Panc1 (cell line): ENCODE data around the gene FBXO27. TPM values are rescaled to one million over a fixed set of nuclear protein-coding genes. Genes with fewer than 3 reads are reported as not detected.

Experiments
- ATAC-seq: fragments of 200-7000 bp; cut with Tn5 transposase; 2 replicates; pipeline ENCODE4 v1.9.1; 2020; ENCODE audit warnings: mild to moderate bottlenecking, moderate library complexity
- BruUV-seq: library from RNA; stranded (reverse); fragments of 400-500 nt; replicated peaks from 2 replicates; lab custom pipeline; 2021; lab: Mats Ljungman, UMichigan
- CTCF ChIA-PET: fragments of 300-600 bp; sonication (Branson Sonifier 250); formaldehyde crosslinking; loops from one replicate; lab custom pipeline; 2022; ENCODE audit warnings: antibody characterized with exemption; lab: Charles Lee
- POLR2A ChIA-PET: fragments of 300-600 bp; sonication (Branson Sonifier 250); formaldehyde crosslinking; loops from one replicate; lab custom pipeline; 2022; ENCODE audit warnings: antibody characterized with exemption; lab: Charles Lee
- DNase-seq: peaks from one replicate; pipeline ENCODE4 v3.0.0-alpha.2; 2010; ENCODE audit warnings: low read depth, low spot score
- H3K27ac ChIP-seq: 2 replicates; pipeline ENCODE4 v1.5.1; 2011; ENCODE audit warnings: mild to moderate bottlenecking, low read length, inconsistent platforms
- H3K27me3 ChIP-seq: fragments of 200-500 bp; sonication (Bioruptor generic); 2 replicates; pipeline ENCODE4 v1.6.0; 2014; ENCODE audit warnings: low read length, inconsistent platforms; ENCODE audit not compliant: control insufficient read depth, insufficient read depth
- H3K36me3 ChIP-seq: fragments of 200-500 bp; sonication (Bioruptor generic); 2 replicates; pipeline ENCODE4 v1.5.1; 2014; ENCODE audit warnings: inconsistent platforms, mild to moderate bottlenecking, low read length, moderate library complexity; ENCODE audit not compliant: control insufficient read depth, insufficient read depth
- H3K4me1 ChIP-seq: 2 replicates; pipeline ENCODE4 v1.5.1; 2011; ENCODE audit warnings: inconsistent platforms, mild to moderate bottlenecking, low read length, moderate library complexity; ENCODE audit not compliant: control insufficient read depth, insufficient read depth
- H3K4me3 ChIP-seq, 2 experiments: 2 replicates each; pipeline ENCODE4 v1.5.1; 2011 to 2012; ENCODE audit warnings: low read depth in 2 of 2, low read length in 2 of 2, mild to moderate bottlenecking in 2 of 2, inconsistent platforms in 1 of 2, moderate library complexity in 1 of 2
- H3K9me3 ChIP-seq: fragments of 200-500 bp; sonication (Bioruptor generic); 2 replicates; pipeline ENCODE4 v1.5.1; 2014; ENCODE audit warnings: low read depth, mild to moderate bottlenecking, inconsistent platforms, low read length, moderate library complexity; ENCODE audit not compliant: control insufficient read depth, insufficient read depth
- POLR2AphosphoS5 ChIP-seq: IDR thresholded peaks from 2 replicates; pipeline ENCODE4 v1.6.1; 2012; ENCODE audit warnings: mild to moderate bottlenecking, low read depth, low read length, moderate library complexity
- SIN3A ChIP-seq: IDR thresholded peaks from 2 replicates; pipeline ENCODE4 v1.6.1; 2012; ENCODE audit warnings: low read depth, mild to moderate bottlenecking, low read length, moderate library complexity, borderline replicate concordance; ENCODE audit not compliant: insufficient read depth
- TCF7L2 ChIP-seq: IDR thresholded peaks from 2 replicates; pipeline ENCODE4 v1.6.1; 2011; ENCODE audit warnings: mild to moderate bottlenecking, low read depth, low read length, inconsistent platforms
- in situ Hi-C: cut with HindIII; loops from 2 replicates; pipeline ENCODE4 v1.10.0; 2016; ENCODE audit warnings: low sequenced_read_pairs, low pct_unique_long_range_greater_than_20kb
- intact Hi-C: fragments of 100-400 bp; cut with micrococcal nuclease; formaldehyde crosslinking; loops from one replicate; pipeline ENCODE4 v1.10.0; 2022; ENCODE audit not compliant: unreplicated experiment
- total RNA-seq: library from RNA; stranded (reverse); gene quantifications from one replicate; pipeline ENCODE4 v1.2.1, GENCODE V29; 2021; ENCODE audit not compliant: unreplicated experiment
- TF ChIP-seq, protein P1 (sequence below): fragments of 450-650 bp; IDR thresholded peaks from 2 replicates; pipeline ENCODE4 v1.5.1; 2017; ENCODE audit warnings: mild to moderate bottlenecking
- TF ChIP-seq, protein P2 (sequence below), 2 experiments: IDR thresholded peaks; 2 replicates each; pipeline ENCODE4 v1.6.1; 2011 to 2012; ENCODE audit warnings: low read depth in 2 of 2, control low read depth in 1 of 2, low read length in 1 of 2, mild to moderate bottlenecking in 1 of 2, moderate library complexity in 1 of 2; ENCODE audit not compliant: insufficient read depth in 1 of 2

The FBXO27 gene
- total RNA-seq, 1 experiment from 2014 or later, result 443 TPM

DNA sequence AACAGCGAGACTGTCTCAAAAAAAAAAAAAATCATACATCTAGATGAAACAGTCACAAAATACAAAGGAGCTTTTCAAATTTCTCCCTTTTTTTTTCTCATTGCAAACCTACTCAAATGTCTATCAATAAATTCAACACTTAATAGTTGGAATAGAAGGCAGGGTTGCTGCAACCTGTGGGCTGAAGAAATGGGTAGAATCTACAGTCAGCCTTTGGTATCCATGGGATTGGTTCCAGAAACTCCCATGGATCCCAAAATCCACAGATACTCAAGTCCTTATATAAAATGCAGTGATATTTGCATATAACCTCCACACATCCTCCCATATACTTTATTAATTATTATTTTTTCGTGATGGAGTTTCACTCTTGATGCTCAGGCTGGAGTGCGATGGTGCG is 14.7 kb downstream of the FBXO27 start:
- DNase-seq (no peak), ATAC-seq (no peak)
- TF ChIP-seq, protein P1, sequence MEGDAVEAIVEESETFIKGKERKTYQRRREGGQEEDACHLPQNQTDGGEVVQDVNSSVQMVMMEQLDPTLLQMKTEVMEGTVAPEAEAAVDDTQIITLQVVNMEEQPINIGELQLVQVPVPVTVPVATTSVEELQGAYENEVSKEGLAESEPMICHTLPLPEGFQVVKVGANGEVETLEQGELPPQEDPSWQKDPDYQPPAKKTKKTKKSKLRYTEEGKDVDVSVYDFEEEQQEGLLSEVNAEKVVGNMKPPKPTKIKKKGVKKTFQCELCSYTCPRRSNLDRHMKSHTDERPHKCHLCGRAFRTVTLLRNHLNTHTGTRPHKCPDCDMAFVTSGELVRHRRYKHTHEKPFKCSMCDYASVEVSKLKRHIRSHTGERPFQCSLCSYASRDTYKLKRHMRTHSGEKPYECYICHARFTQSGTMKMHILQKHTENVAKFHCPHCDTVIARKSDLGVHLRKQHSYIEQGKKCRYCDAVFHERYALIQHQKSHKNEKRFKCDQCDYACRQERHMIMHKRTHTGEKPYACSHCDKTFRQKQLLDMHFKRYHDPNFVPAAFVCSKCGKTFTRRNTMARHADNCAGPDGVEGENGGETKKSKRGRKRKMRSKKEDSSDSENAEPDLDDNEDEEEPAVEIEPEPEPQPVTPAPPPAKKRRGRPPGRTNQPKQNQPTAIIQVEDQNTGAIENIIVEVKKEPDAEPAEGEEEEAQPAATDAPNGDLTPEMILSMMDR, result no peak
- no peak for TF ChIP-seq POLR2AphosphoS5
- TF ChIP-seq TCF7L2, result no peak
- TF ChIP-seq SIN3A, result no peak
- intact Hi-C loops (no loop called here), in situ Hi-C loops (no loop called here)
- Histone ChIP-seq H3K36me3 (no peaks in the 10 kb centered on the region), H3K4me3 (no peak overlapping the region), H3K4me1 (no peaks in the 10 kb centered on the region), H3K27ac (no peak overlapping the region), H3K9me3 (no peaks in the 10 kb centered on the region), H3K27me3 (no peaks in the 10 kb centered on the region)
- CTCF ChIA-PET, result interaction anchor here (0.6 to 0.8 kb wide), 2 partner anchors 15 to 42 kb away, joined by 3 to 4 read pairs; no protein-coding TSS in a partner anchor
- no TSS peak for BruUV-seq
- POLR2A ChIA-PET, result interaction anchor here (0.6 kb wide), 1 partner anchor 19 kb away, joined by 3 read pairs; no protein-coding TSS in a partner anchor

DNA sequence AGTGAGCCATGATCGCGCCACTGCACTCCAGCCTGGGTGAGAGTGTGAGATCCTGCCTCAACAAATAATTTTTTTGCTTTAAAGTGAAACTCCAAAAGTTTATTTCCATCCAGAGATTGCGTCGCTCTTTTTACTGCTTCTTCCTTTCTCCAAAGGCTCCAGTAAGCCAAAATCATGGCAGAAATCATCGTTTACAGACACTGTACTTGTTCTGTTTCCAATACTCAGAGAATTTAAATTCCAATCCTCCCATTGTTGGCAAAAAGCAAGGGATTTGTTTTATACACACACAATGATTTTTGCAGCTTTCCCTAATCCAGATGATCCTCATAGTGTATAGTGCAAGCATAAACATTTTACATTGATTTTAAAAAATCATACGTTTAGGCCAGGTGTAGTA is 15.3 kb downstream of the FBXO27 start:
- Histone ChIP-seq H3K36me3 (no peaks in the 10 kb centered on the region), H3K27ac (no peak overlapping the region), H3K4me1 (no peaks in the 10 kb centered on the region), H3K27me3 (no peaks in the 10 kb centered on the region), H3K4me3 (no peak overlapping the region), H3K9me3 (no peaks in the 10 kb centered on the region)
- no TSS peak for BruUV-seq
- ATAC-seq, result no peak
- ChIA-PET POLR2A (interaction anchor here (0.6 to 1.0 kb wide), 3 partner anchors 14 to 47 kb away, joined by 4 to 5 read pairs (median 5); no protein-coding TSS in a partner anchor), CTCF (interaction anchor here (0.6 to 0.7 kb wide), 2 partner anchors 16 to 212 kb away, joined by 3 to 7 read pairs; no protein-coding TSS in a partner anchor)
- intact Hi-C loops, result no loop called here
- DNase-seq, result no peak
- TF ChIP-seq, protein P1, result no peak
- TF ChIP-seq, protein P2, sequence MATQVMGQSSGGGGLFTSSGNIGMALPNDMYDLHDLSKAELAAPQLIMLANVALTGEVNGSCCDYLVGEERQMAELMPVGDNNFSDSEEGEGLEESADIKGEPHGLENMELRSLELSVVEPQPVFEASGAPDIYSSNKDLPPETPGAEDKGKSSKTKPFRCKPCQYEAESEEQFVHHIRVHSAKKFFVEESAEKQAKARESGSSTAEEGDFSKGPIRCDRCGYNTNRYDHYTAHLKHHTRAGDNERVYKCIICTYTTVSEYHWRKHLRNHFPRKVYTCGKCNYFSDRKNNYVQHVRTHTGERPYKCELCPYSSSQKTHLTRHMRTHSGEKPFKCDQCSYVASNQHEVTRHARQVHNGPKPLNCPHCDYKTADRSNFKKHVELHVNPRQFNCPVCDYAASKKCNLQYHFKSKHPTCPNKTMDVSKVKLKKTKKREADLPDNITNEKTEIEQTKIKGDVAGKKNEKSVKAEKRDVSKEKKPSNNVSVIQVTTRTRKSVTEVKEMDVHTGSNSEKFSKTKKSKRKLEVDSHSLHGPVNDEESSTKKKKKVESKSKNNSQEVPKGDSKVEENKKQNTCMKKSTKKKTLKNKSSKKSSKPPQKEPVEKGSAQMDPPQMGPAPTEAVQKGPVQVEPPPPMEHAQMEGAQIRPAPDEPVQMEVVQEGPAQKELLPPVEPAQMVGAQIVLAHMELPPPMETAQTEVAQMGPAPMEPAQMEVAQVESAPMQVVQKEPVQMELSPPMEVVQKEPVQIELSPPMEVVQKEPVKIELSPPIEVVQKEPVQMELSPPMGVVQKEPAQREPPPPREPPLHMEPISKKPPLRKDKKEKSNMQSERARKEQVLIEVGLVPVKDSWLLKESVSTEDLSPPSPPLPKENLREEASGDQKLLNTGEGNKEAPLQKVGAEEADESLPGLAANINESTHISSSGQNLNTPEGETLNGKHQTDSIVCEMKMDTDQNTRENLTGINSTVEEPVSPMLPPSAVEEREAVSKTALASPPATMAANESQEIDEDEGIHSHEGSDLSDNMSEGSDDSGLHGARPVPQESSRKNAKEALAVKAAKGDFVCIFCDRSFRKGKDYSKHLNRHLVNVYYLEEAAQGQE (IDR thresholded peaks at IDR 0.05; ENCODE audit: insufficient read depth in 1 of 2, low read depth in 2 of 2, low read length in 1 of 2), result no peak
- TF ChIP-seq TCF7L2 (no peak), SIN3A (no peak), POLR2AphosphoS5 (no peak)
- in situ Hi-C loops, result no loop called here
